ENCODE results near the gene TIMD4. TPM values are rescaled to one million over a fixed set of nuclear protein-coding genes. Genes with fewer than 3 reads are reported as not detected.

The TIMD4 gene
- total RNA-seq, 2 experiments from 2014 or later, result 0.65 to 1.0 TPM

DNA sequence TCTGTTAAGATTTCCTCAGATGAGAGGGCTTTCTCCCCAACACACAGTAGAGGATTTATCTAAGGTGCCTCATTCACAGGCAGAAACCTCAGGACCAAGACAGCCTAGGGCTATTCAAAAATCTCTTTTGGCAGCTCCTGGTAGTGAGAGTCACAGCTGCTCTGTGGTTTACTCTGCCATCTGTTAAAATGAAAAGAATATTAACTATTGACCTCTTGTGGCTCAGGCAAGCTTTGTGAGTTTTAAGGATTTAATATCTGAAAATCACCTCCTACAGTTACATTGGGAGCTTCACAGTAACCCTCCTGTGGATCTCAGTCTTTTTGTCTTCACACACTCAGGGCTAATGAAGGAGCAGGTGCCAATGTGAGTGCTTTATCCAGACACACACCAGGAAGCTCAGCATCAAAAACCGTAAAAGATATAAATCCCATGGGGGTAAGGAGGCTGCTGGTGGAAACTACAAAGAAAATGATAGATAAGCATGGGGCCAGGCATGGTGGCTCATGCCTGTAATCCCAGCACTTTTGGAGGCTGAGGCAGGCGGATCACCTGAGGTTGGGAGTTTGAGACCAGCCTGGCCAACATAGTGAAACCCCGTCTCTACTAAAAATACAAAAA, 83.3 kb downstream of the TIMD4 start:
- ChIA-PET POLR2A (no interaction called here), CTCF (no interaction called here)

DNA sequence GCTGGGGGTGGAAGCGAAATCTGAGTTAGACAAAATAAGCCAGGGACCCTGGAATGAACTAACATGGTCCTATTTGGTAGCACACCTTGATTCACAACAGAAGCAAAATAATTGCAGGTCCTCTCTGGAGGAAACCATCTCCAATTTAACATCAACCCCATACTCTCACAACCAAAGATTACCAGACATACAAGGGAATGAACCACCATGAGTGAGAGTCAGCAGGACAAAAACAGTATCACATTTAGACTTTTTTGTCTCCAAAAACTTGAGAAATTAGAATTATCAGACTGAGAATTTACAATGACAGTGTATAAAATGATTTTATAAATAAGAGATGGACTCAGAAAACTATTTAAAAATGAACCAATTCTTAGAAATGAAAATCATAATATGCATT, 91.8 kb downstream of the TIMD4 start:
- POLR2A ChIA-PET, result no interaction called here

DNA sequence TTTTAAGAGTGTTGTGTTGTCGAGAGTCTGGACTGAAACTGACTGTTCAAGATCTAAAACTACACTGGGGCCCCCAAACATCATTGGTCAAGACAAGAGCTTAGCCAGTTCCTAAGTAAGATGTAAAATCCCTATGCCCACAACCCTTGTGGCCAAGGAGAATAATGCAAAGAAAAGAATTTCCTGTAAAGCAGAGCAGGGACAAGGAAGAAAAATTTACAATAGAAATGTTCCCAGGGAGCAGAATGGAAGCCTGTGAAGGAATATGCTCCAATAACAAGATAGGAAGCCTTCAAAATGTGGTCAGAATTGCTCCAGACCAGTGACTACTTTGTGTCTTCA, 92.6 kb downstream of the TIMD4 start:
- ChIA-PET POLR2A (no interaction called here), CTCF (no interaction called here)

More for the DNA sequence above, 91.8 kb downstream of the TIMD4 start:
- CTCF ChIA-PET, result no interaction called here

Other genes with a start within 250 kb of the TIMD4 start
- under 1 TPM in 1 of 2 experiments, not detected in 1; 0.10 TPM for gene PPP1R2B, start 112.9 kb downstream of the TIMD4 start, total RNA-seq
- gene HAVCR1, start 95.9 kb upstream of the TIMD4 start, total RNA-seq, result not detected
- gene HAVCR2, start 145.8 kb upstream of the TIMD4 start, total RNA-seq, result 10 to 100 TPM; 16.3 to 16.8 TPM
- gene MED7, start 179.6 kb upstream of the TIMD4 start, total RNA-seq, result 10 to 100 TPM; 12.2 to 12.6 TPM
- under 1 TPM; 0.25 to 0.38 TPM for gene GARIN3, start 203.0 kb upstream of the TIMD4 start, total RNA-seq
- 100 to 1,000 TPM; 152 to 156 TPM for gene ITK, start 217.6 kb upstream of the TIMD4 start, total RNA-seq